SK-N-SH (cell line): ENCODE data around the gene ABAT. TPM values are rescaled to one million over a fixed set of nuclear protein-coding genes. Genes with fewer than 3 reads are reported as not detected.
A peak's percentile ranks its signal among the peaks of the same experiment; 100 is the strongest.

ENCODE experiments used
- CTCF ChIA-PET: fragments of 300-600, 350-600 bp; formaldehyde crosslinking; extraction: SDS; loops from one replicate; lab custom pipeline; 2021; lab: Yijun Ruan, JAX
- POLR2A ChIA-PET: fragments of 350-600 bp; sonication (Branson Sonifier 250); formaldehyde crosslinking; extraction: SDS; loops from one replicate; lab custom pipeline; 2020; ENCODE audit warnings: antibody characterized with exemption, inconsistent platforms; lab: Yijun Ruan, JAX
- DNase-seq: peaks from one replicate; pipeline ENCODE4 v3.0.0; 2012
- H2AFZ ChIP-seq: fragments of 200-600 bp; sonication (generic); 2 replicates; pipeline ENCODE4 v1.8.1; 2016; ENCODE audit warnings: antibody characterized with exemption, mild to moderate bottlenecking, low read depth
- H3F3A ChIP-seq: fragments of 200-600 bp; sonication (generic); replicated peaks from 2 replicates; pipeline ENCODE3; 2016; ENCODE audit warnings: antibody characterized with exemption, mild to moderate bottlenecking; ENCODE audit not compliant: insufficient read depth
- H3K27ac ChIP-seq, 2 experiments: fragments of 200-500 bp in 1 of 2; fragments of 200-600 bp in 1 of 2; sonication (Bioruptor generic) in 1 of 2; sonication (generic), shearing (Covaris generic) in 1 of 2; 2 replicates each; pipeline versions ENCODE4 v1.5.1 to v1.6.1; 2014 to 2016; ENCODE audit warnings: low read depth in 2 of 2, inconsistent platforms in 1 of 2, low read length in 1 of 2, mild to moderate bottlenecking in 1 of 2, mixed read lengths in 1 of 2
- H3K27me3 ChIP-seq: fragments of 200-600 bp; sonication (generic), shearing (Covaris generic); 2 replicates; pipeline ENCODE4 v1.6.1; 2016; ENCODE audit warnings: mixed run types; ENCODE audit not compliant: insufficient read depth
- H3K36me3 ChIP-seq, 2 experiments: fragments of 200-500 bp in 1 of 2; fragments of 200-600 bp in 1 of 2; sonication (Bioruptor generic) in 1 of 2; sonication (generic) in 1 of 2; replicated peaks in 1 of 2; 2 replicates each; pipeline versions ENCODE3 to v1.5.1; 2014 to 2016; ENCODE audit warnings: low read length in 1 of 2, mild to moderate bottlenecking in 1 of 2; ENCODE audit not compliant: insufficient read depth in 2 of 2, control insufficient read depth in 1 of 2
- H3K4me1 ChIP-seq, 2 experiments: fragments of 200-500 bp in 1 of 2; fragments of 200-600 bp in 1 of 2; sonication (Bioruptor generic) in 1 of 2; sonication (generic), shearing (Covaris generic) in 1 of 2; 2 replicates each; pipeline versions ENCODE4 v1.5.1 to v1.6.1; 2014 to 2016; ENCODE audit warnings: low read depth in 1 of 2, low read length in 1 of 2, mixed run types in 1 of 2; ENCODE audit not compliant: insufficient read depth in 2 of 2, control insufficient read depth in 1 of 2
- H3K4me2 ChIP-seq: fragments of 200-600 bp; sonication (generic), shearing (Covaris generic); 2 replicates; pipeline ENCODE4 v1.6.1; 2017; ENCODE audit warnings: mixed run types
- H3K4me3 ChIP-seq, 2 experiments: fragments of 200-500 bp in 1 of 2; fragments of 200-600 bp in 1 of 2; sonication (Bioruptor generic) in 1 of 2; sonication (generic), shearing (Covaris generic) in 1 of 2; 2 replicates each; pipeline versions ENCODE4 v1.5.1 to v1.8.1; 2014 to 2016; ENCODE audit warnings: low read depth in 2 of 2, inconsistent platforms in 1 of 2, low read length in 1 of 2, mild to moderate bottlenecking in 1 of 2, mixed read lengths in 1 of 2, moderate library complexity in 1 of 2
- H3K79me2 ChIP-seq: fragments of 200-600 bp; sonication (generic); 2 replicates; pipeline ENCODE4 v1.8.1; 2017; ENCODE audit warnings: mild to moderate bottlenecking; ENCODE audit not compliant: insufficient read depth
- H3K9ac ChIP-seq: fragments of 200-600 bp; sonication (generic); 2 replicates; pipeline ENCODE4 v1.6.1; 2017; ENCODE audit warnings: mixed run types
- H3K9me2 ChIP-seq: fragments of 200-600 bp; sonication (generic); 2 replicates; pipeline ENCODE4 v1.6.1; 2017; ENCODE audit warnings: mixed run types
- H3K9me3 ChIP-seq: fragments of 200-600 bp; sonication (generic); 2 replicates; pipeline ENCODE4 v1.6.1; 2017; ENCODE audit warnings: mixed run types, mild to moderate bottlenecking, moderate library complexity
- H4K20me1 ChIP-seq: fragments of 200-600 bp; sonication (generic); 2 replicates; pipeline ENCODE4 v1.6.1; 2017; ENCODE audit warnings: mild to moderate bottlenecking, mixed run types; ENCODE audit not compliant: insufficient read depth
- FOSL2 ChIP-seq: IDR thresholded peaks from 2 replicates; pipeline ENCODE4 v1.4.0; 2012; ENCODE audit warnings: low read depth, mild to moderate bottlenecking, moderate library complexity, borderline replicate concordance
- FOXM1 ChIP-seq: IDR thresholded peaks from 2 replicates; pipeline ENCODE4 v1.4.0; 2012; ENCODE audit warnings: low read depth, mild to moderate bottlenecking
- MXI1 ChIP-seq: IDR thresholded peaks from 2 replicates; pipeline ENCODE4 v1.6.1; 2012; ENCODE audit warnings: mild to moderate bottlenecking, low read depth, low read length, improper control_type of control experiment
- NFIC ChIP-seq: IDR thresholded peaks from 2 replicates; pipeline ENCODE4 v1.4.0; 2012; ENCODE audit warnings: borderline replicate concordance
- POLR2AphosphoS5 ChIP-seq: IDR thresholded peaks from 2 replicates; pipeline ENCODE4 v1.6.1; 2012; ENCODE audit warnings: low read depth, low read length
- RAD21 ChIP-seq: IDR thresholded peaks from 2 replicates; pipeline ENCODE4 v1.6.1; 2012; ENCODE audit warnings: mild to moderate bottlenecking, low read length
- RCOR1 ChIP-seq: fragments of 150-350 bp; IDR thresholded peaks from 2 replicates; pipeline ENCODE4 v1.6.1; 2017; ENCODE audit warnings: antibody characterized with exemption, low read length
- RXRA ChIP-seq: IDR thresholded peaks from 2 replicates; pipeline ENCODE4 v1.4.0; 2012; ENCODE audit warnings: low read depth, mild to moderate bottlenecking, borderline replicate concordance
- SIN3A ChIP-seq: IDR thresholded peaks from 2 replicates; pipeline ENCODE4 v1.6.1; 2012; ENCODE audit warnings: low read depth, mild to moderate bottlenecking, low read length, moderate library complexity, borderline replicate concordance
- TCF12 ChIP-seq: IDR thresholded peaks from 2 replicates; pipeline ENCODE4 v1.4.0; 2012
- WGBS: methylation state at CpG from one replicate; pipeline ENCODE4 v1.1.6; 2017; ENCODE audit warnings: low lambda C conversion rate; 5-methylcytosine and 5-hydroxymethylcytosine counted together
- polyA plus RNA-seq, 3 experiments: library from polyadenylated mRNA; depleted of rRNA; stranded (reverse); fragments of >200 nt; gene quantifications; 2 replicates each; pipeline ENCODE4 v1.2.3, GENCODE V29; 2012
- TF ChIP-seq, protein P1 (sequence below): IDR thresholded peaks from 2 replicates; pipeline ENCODE4 v1.6.1; 2012; ENCODE audit warnings: mild to moderate bottlenecking, low read depth, low read length, moderate library complexity
- TF ChIP-seq, protein P2 (sequence below): fragments of 150-350 bp; IDR thresholded peaks from 2 replicates; pipeline ENCODE4 v1.6.1; 2017; ENCODE audit warnings: antibody characterized with exemption, low read length, low read depth, borderline replicate concordance

The ABAT gene
- polyA plus RNA-seq, 1 of the 3 experiments (the other 2 are of a cell fraction): 4.7 TPM

DNA sequence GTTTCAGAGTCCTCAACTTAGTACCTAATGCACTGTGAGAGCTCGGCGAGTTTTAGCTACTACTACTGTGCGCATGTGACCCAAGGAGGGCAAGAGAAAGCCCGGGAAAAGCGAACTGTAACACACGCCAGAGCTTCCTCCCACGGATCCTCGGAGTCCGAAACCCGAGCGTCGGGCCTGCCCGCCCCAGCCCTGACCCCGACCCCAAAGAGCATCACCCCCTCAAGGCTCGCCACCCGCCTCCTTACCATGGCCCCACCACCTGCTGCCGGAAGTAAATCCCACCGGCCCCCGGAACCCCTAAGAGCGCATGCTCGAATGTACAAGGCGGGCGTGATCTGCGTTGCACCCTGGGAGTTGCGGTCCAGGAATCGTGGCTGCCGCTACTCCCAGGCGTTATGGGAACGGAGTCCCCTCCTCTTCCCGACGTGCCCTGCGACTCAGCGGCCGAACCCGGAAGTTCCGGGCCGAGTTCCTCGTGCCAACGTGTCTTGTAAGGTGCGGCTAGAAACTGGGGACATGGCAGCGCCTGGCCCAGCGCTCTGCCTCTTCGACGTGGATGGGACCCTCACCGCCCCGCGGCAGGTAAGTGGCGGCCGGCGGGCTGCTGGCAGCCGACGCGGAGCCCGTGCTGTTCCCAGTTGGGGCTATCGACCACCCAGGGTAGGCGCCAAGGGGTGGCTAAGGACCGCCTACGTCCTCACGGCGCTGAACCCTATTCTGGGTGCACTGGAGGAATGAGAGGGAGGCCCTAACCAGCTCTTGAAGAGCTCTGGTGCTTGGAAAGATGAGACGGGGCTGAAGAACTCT, 123.2 kb downstream of the ABAT start, which contains the start of the genes PMM2 and TMEM186 (continued):
- TF ChIP-seq, protein P1, sequence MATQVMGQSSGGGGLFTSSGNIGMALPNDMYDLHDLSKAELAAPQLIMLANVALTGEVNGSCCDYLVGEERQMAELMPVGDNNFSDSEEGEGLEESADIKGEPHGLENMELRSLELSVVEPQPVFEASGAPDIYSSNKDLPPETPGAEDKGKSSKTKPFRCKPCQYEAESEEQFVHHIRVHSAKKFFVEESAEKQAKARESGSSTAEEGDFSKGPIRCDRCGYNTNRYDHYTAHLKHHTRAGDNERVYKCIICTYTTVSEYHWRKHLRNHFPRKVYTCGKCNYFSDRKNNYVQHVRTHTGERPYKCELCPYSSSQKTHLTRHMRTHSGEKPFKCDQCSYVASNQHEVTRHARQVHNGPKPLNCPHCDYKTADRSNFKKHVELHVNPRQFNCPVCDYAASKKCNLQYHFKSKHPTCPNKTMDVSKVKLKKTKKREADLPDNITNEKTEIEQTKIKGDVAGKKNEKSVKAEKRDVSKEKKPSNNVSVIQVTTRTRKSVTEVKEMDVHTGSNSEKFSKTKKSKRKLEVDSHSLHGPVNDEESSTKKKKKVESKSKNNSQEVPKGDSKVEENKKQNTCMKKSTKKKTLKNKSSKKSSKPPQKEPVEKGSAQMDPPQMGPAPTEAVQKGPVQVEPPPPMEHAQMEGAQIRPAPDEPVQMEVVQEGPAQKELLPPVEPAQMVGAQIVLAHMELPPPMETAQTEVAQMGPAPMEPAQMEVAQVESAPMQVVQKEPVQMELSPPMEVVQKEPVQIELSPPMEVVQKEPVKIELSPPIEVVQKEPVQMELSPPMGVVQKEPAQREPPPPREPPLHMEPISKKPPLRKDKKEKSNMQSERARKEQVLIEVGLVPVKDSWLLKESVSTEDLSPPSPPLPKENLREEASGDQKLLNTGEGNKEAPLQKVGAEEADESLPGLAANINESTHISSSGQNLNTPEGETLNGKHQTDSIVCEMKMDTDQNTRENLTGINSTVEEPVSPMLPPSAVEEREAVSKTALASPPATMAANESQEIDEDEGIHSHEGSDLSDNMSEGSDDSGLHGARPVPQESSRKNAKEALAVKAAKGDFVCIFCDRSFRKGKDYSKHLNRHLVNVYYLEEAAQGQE: peak; percentile 30; the same call in 1 of the 2 replicates
- TF ChIP-seq SIN3A (peak; percentile 98), FOXM1 (no peak), RAD21 (no peak), RCOR1 (no peak), RXRA (no peak), MXI1 (peak; percentile 100), NFIC (no peak)
- TF ChIP-seq, protein P2, sequence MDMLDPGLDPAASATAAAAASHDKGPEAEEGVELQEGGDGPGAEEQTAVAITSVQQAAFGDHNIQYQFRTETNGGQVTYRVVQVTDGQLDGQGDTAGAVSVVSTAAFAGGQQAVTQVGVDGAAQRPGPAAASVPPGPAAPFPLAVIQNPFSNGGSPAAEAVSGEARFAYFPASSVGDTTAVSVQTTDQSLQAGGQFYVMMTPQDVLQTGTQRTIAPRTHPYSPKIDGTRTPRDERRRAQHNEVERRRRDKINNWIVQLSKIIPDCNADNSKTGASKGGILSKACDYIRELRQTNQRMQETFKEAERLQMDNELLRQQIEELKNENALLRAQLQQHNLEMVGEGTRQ: no peak

DNA sequence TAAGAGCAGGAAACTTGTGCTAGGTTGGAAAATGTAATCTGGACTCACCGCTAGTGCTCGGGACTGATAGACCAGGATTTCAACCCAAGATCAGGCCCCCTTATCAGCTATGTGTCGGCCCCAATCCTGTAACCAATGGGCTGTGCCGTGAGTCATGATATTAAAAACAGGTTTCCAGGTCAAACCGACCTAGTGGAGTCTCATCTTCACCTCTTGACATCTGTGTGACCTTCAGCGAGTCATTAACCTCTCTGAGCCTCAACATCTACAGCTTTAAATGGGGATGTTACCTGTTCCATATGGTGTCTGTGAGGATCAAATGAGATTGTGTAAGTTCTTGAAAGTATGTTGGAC, 123.7 kb downstream of the ABAT start:
- Histone ChIP-seq H3K27me3 (no peaks in the 10 kb centered on the region), H3K36me3 (peaks cover 29 to 34% of the 10 kb centered on the region in 2 experiments), H3K79me2 (peaks cover 82% of the 10 kb centered on the region), H3F3A (no peaks in the 10 kb centered on the region), H4K20me1 (peaks cover 37% of the 10 kb centered on the region), H3K27ac (peak overlapping the region; percentile 78 to 88)
- DNase-seq: peak; percentile 29
- WGBS: 2% methylated on average over 6 of the region's 6 CpGs
- no peak; the same call in 1 of the 2 replicates for TF ChIP-seq POLR2AphosphoS5
- no peak for TF ChIP-seq FOSL2
- no peak for TF ChIP-seq TCF12
- TF ChIP-seq, all 33 proteins: peak for 0
- Histone ChIP-seq H3K4me1 (peaks cover 0 to 27% of the 10 kb centered on the region in 2 experiments), H3K9ac (peak overlapping the region; percentile 95), H3K9me2 (no peaks in the 10 kb centered on the region), H3K9me3 (no peaks in the 10 kb centered on the region), H3K4me2 (peak overlapping the region; percentile 75), H2AFZ (peak overlapping the region; percentile 77; the same call in 1 of the 2 replicates), H3K4me3 (peak overlapping the region; percentile 86 to 94)
- POLR2A ChIA-PET: interaction anchor here (1.3 kb wide), 1 partner anchor 71 kb away, joined by 8 read pairs; the partner anchor contains the start of gene CARHSP1
- CTCF ChIA-PET: interaction anchor here (0.8 to 2.6 kb wide), 7 partner anchors 71 to 231 kb away, joined by 3 to 11 read pairs (median 4); partner anchors contain the start of gene CARHSP1
